K562 (cell line): ENCODE results near the gene RAD23B. TPM values are rescaled to one million over a fixed set of nuclear protein-coding genes. Genes with fewer than 3 reads are reported as not detected.

Experiments
- BHLHE40 ChIP-seq: IDR thresholded peaks from 2 replicates; pipeline ENCODE4 v1.6.1; 2011; ENCODE audit warnings: low read length, improper control_type of control experiment
- E2F8 ChIP-seq: fragments of 450-650 bp; IDR thresholded peaks from 2 replicates; pipeline ENCODE4 v1.7.1; 2018; ENCODE audit warnings: mild to moderate bottlenecking, low read depth; ENCODE audit not compliant: partially characterized antibody
- GATAD2A ChIP-seq: fragments of 450-650 bp; IDR thresholded peaks from 2 replicates; pipeline ENCODE4 v1.6.1; 2017
- MAFF ChIP-seq: IDR thresholded peaks from 2 replicates; pipeline ENCODE4 v1.6.1; 2012; ENCODE audit warnings: low read length, improper control_type of control experiment
- NR2C1 ChIP-seq, 2 experiments: fragments of 450-650 bp; IDR thresholded peaks; 2 replicates each; pipeline ENCODE4 v1.6.1; 2017; ENCODE audit warnings: mild to moderate bottlenecking in 2 of 2, antibody characterized with exemption in 1 of 2, inconsistent platforms in 1 of 2, missing compliant biosample characterization in 1 of 2, missing genetic modification characterization in 1 of 2
- OTX1 ChIP-seq: fragments of 450-650 bp; formaldehyde crosslinking; IDR thresholded peaks from 2 replicates; pipeline ENCODE4 v1.4.0; 2022; ENCODE audit warnings: mild to moderate bottlenecking
- RBM39 ChIP-seq: fragments of 200-400 bp; formaldehyde crosslinking; optimal IDR thresholded peaks from 2 replicates; pipeline ENCODE3; 2018; ENCODE audit warnings: low read depth, low read length
- SMARCB1 ChIP-seq: IDR thresholded peaks from 2 replicates; pipeline ENCODE4 v1.6.1; 2011; ENCODE audit warnings: improper control_type of control experiment, low read depth; ENCODE audit not compliant: insufficient read length
- TCF15 ChIP-seq: fragments of 250-450 bp; sonication (Bioruptor Pico); IDR thresholded peaks from 2 replicates; pipeline ENCODE4 v1.8.0; 2022; ENCODE audit warnings: moderate library complexity, mild to moderate bottlenecking, inconsistent platforms
- ZBTB33 ChIP-seq: sonication (generic); formaldehyde crosslinking; IDR thresholded peaks from 2 replicates; pipeline ENCODE4 v1.8.1; 2023; ENCODE audit warnings: mild to moderate bottlenecking, missing genetic modification reagents
- ZBTB40 ChIP-seq, 2 experiments: fragments of 450-650 bp in 1 of 2; sonication (generic) in 1 of 2; formaldehyde crosslinking in 1 of 2; IDR thresholded peaks; 2 replicates each; pipeline versions ENCODE4 v1.7.1 to v1.9.0; 2016 to 2022; ENCODE audit warnings: inconsistent platforms in 1 of 2, mild to moderate bottlenecking in 1 of 2, missing genetic modification reagents in 1 of 2
- polyA plus RNA-seq, 8 experiments: library from polyadenylated mRNA; depleted of rRNA in 4 of 8; stranded (reverse) in 5 of 8; unstranded in 3 of 8; fragments of >200 nt; fragmentation: Nextera tagmentation in 2 of 8; fragmentation: Illumina TruSeq in 1 of 8; extraction: Ambion mirVana in 2 of 8; extraction: Trizol in 1 of 8; gene quantifications; 2 replicates each; pipeline versions ENCODE4 v1.2.1 to v1.2.3, GENCODE V29; 2011 to 2014; ENCODE audit warnings: inconsistent platforms in 1 of 8, missing spikeins in 1 of 8
- total RNA-seq, 7 experiments: library from RNA; depleted of rRNA in 6 of 7; stranded (reverse); fragments of >200 nt in 6 of 7; fragmentation: Illumina TruSeq in 2 of 7; extraction: Trizol in 2 of 7; gene quantifications; 2 replicates each; pipeline versions ENCODE4 v1.2.1 to v1.2.3, GENCODE V29; 2011 to 2021; ENCODE audit warnings: low replicate concordance in 1 of 7

The RAD23B gene
- total and polyA plus RNA-seq, 9 of the 15 experiments (the other 6 are each of a cell fraction or from before 2014, with no cell fraction given), result 14.5 to 184 (median 114) TPM

GRCh38 chr9:107375651-107376369, 92.7 kb downstream of the RAD23B start (continued):
- TF ChIP-seq ZBTB40 (IDR thresholded peaks at IDR 0.05) (no peak), ZBTB40 (CRISPR knock-in tag; IDR thresholded peaks at IDR 0.05) (no peak), E2F8 (no peak), GATAD2A (no peak), TCF15 (no peak), OTX1 (CRISPR knock-in tag) (0 out of 2 replicates have a peak, but pooled peaks have one; percentile 42), SMARCB1 (no peak), ZBTB33 (CRISPR knock-in tag) (no peak), BHLHE40 (0 out of 2 replicates have a peak, but pooled peaks have one; percentile 15), NR2C1 (IDR thresholded peaks at IDR 0.05) (no peak), NR2C1 (tag; IDR thresholded peaks at IDR 0.05) (0 out of 2 replicates have a peak, but pooled peaks have one; percentile 17), RBM39 (no peak), MAFF (no peak)
